Measurements from ENCODE around the gene OSBP. TPM values are rescaled to one million over a fixed set of nuclear protein-coding genes. Genes with fewer than 3 reads are reported as not detected.

OSBP gene
- total and polyA plus RNA-seq, 2 donors (not counting 1 experiment from before 2014, with no cell fraction given): 12.6 to 40.2 TPM

GRCh38 chr11:59582006-59582405 is 33.6 kb downstream of the OSBP start:
- CTCF ChIA-PET: no interaction called here
- Mint-ChIP-seq H3K4me1 (peaks cover 4% of the 10 kb centered on the region), H3K27ac (no peak overlapping the region), H3K27me3 (no peaks in the 10 kb centered on the region), H3K4me3 (no peak overlapping the region), H3K9me3 (ENCODE audit: insufficient read depth) (peaks cover 8% of the 10 kb centered on the region)
- Histone ChIP-seq H3K9me3 (ENCODE audit: control extremely low read depth in 1 of 3, control insufficient read depth in 2 of 3, insufficient read depth in 1 of 3, low read length in 2 of 3) (peaks cover 3 to 9% (median 5%) of the 10 kb centered on the region in 3 donors), H3K4me3 (ENCODE audit: control extremely low read depth in 1 of 5, extremely low read depth in 1 of 5, insufficient read depth in 1 of 5, low read depth in 2 of 5, low read length in 4 of 5) (no peak overlapping the region), H3K4me1 (ENCODE audit: control insufficient read depth in 2 of 2, insufficient read depth in 2 of 2, low read length in 2 of 2) (no peaks in the 10 kb centered on the region), H3K4me2 (replicated peaks; ENCODE audit: low read depth, low read length, poor library complexity, severe bottlenecking) (no peak overlapping the region), H2AFZ (ENCODE audit: insufficient read depth, low read depth, low read length, poor library complexity, severe bottlenecking) (no peak overlapping the region), H3K36me3 (replicated peaks in 1 of 2; ENCODE audit: control extremely low read depth in 1 of 2, control insufficient read depth in 1 of 2, extremely low read depth in 1 of 2, insufficient read depth in 2 of 2, low read length in 1 of 2) (peaks cover 13 to 64% of the 10 kb centered on the region in 2 experiments), H3K79me2 (ENCODE audit: control insufficient read depth, insufficient read depth, low read length) (peaks cover 7% of the 10 kb centered on the region), H3K27ac (ENCODE audit: low read length in 2 of 2) (no peak overlapping the region), H3K9ac (ENCODE audit: low read length) (no peak overlapping the region), H4K20me1 (ENCODE audit: control insufficient read depth, insufficient read depth, low read length, poor library complexity, severe bottlenecking) (no peaks in the 10 kb centered on the region), H3K27me3 (replicated peaks in 1 of 4; ENCODE audit: control extremely low read depth in 1 of 4, control insufficient read depth in 3 of 4, insufficient read depth in 4 of 4, low read length in 3 of 4) (no peaks in the 10 kb centered on the region)
- intact Hi-C loops (cut with micrococcal nuclease): no loop called here
- DNase-seq: no peak
- WGBS (ENCODE audit: insufficient coverage): 67% methylated on average over 1 of the region's 1 CpG
- no peak for ATAC-seq (ENCODE audit: low read depth)
- TF ChIP-seq EZH2 (IDR thresholded peaks at IDR 0.05; ENCODE audit: borderline replicate concordance, insufficient read depth, low read depth, low read length, poor library complexity, severe bottlenecking) (no peak), CTCF (IDR thresholded peaks at IDR 0.05) (no peak)
- POLR2A ChIA-PET: no interaction called here

- TF ChIP-seq CTCF (IDR thresholded peaks at IDR 0.05) (no peak), EZH2 (IDR thresholded peaks at IDR 0.05; ENCODE audit: borderline replicate concordance, insufficient read depth, low read depth, low read length, poor library complexity, severe bottlenecking) (no peak)
- intact Hi-C loops (cut with micrococcal nuclease): no loop called here
- no peak for DNase-seq
- H3K27me3 Mint-ChIP-seq: no peaks in the 10 kb centered on the region
- no peak overlapping the region for H3K9ac ChIP-seq (ENCODE audit: low read length)
- WGBS (ENCODE audit: insufficient coverage): 100% methylated on average over 1 of the region's 1 CpG
- no peak for ATAC-seq (ENCODE audit: low read depth)
- CTCF ChIA-PET: interaction anchor here (0.6 kb wide), 1 partner anchor 10 kb away, joined by 3 read pairs; no protein-coding TSS in a partner anchor
- no peaks in the 10 kb centered on the region for H3K9me3 Mint-ChIP-seq (ENCODE audit: insufficient read depth)
- H3K27me3 ChIP-seq (replicated peaks in 1 of 4; ENCODE audit: control extremely low read depth in 1 of 4, control insufficient read depth in 3 of 4, insufficient read depth in 4 of 4, low read length in 3 of 4): no peaks in the 10 kb centered on the region
- no peaks in the 10 kb centered on the region for H3K4me1 ChIP-seq (ENCODE audit: control insufficient read depth in 2 of 2, insufficient read depth in 2 of 2, low read length in 2 of 2)
- no peak overlapping the region for H3K4me3 ChIP-seq (ENCODE audit: control extremely low read depth in 1 of 5, extremely low read depth in 1 of 5, insufficient read depth in 1 of 5, low read depth in 2 of 5, low read length in 4 of 5)
- H2AFZ ChIP-seq (ENCODE audit: insufficient read depth, low read depth, low read length, poor library complexity, severe bottlenecking): no peak overlapping the region
- no peak overlapping the region for H3K27ac ChIP-seq (ENCODE audit: low read length in 2 of 2)
- H3K27ac Mint-ChIP-seq: no peak overlapping the region
- H3K4me1 Mint-ChIP-seq: peaks cover 4% of the 10 kb centered on the region
- POLR2A ChIA-PET: no interaction called here
- no peaks in the 10 kb centered on the region for H3K79me2 ChIP-seq (ENCODE audit: control insufficient read depth, insufficient read depth, low read length)
- H4K20me1 ChIP-seq (ENCODE audit: control insufficient read depth, insufficient read depth, low read length, poor library complexity, severe bottlenecking): no peaks in the 10 kb centered on the region
- H3K4me3 Mint-ChIP-seq: no peak overlapping the region
- H3K36me3 ChIP-seq (replicated peaks in 1 of 2; ENCODE audit: control extremely low read depth in 1 of 2, control insufficient read depth in 1 of 2, extremely low read depth in 1 of 2, insufficient read depth in 2 of 2, low read length in 1 of 2): peaks cover 20 to 70% of the 10 kb centered on the region in 2 experiments
- no peak overlapping the region for H3K4me2 ChIP-seq (replicated peaks; ENCODE audit: low read depth, low read length, poor library complexity, severe bottlenecking)
- no peaks in the 10 kb centered on the region for H3K9me3 ChIP-seq (ENCODE audit: control extremely low read depth in 1 of 3, control insufficient read depth in 2 of 3, insufficient read depth in 1 of 3, low read length in 2 of 3)
Observed at GRCh38 chr11:59578369-59578768, 37.2 kb downstream of the OSBP start.

Measured in B cell (primary cell).